ENCODE results near the gene HNRNPA3.

Gene HNRNPA3

GRCh38 chr2:177234267-177234666, 21.7 kb downstream of the HNRNPA3 start:
- H3K4me3 ChIP-seq (ENCODE audit: low read depth, low read length), result no peak overlapping the region
- TF ChIP-seq, protein P1, sequence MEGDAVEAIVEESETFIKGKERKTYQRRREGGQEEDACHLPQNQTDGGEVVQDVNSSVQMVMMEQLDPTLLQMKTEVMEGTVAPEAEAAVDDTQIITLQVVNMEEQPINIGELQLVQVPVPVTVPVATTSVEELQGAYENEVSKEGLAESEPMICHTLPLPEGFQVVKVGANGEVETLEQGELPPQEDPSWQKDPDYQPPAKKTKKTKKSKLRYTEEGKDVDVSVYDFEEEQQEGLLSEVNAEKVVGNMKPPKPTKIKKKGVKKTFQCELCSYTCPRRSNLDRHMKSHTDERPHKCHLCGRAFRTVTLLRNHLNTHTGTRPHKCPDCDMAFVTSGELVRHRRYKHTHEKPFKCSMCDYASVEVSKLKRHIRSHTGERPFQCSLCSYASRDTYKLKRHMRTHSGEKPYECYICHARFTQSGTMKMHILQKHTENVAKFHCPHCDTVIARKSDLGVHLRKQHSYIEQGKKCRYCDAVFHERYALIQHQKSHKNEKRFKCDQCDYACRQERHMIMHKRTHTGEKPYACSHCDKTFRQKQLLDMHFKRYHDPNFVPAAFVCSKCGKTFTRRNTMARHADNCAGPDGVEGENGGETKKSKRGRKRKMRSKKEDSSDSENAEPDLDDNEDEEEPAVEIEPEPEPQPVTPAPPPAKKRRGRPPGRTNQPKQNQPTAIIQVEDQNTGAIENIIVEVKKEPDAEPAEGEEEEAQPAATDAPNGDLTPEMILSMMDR (IDR thresholded peaks at IDR 0.05; ENCODE audit: low read depth, low read length), result no peak
- DNase-seq (ENCODE audit: low read depth, low spot score), result no peak
- in situ Hi-C loops (cut with HindIII; ENCODE audit: low sequenced_read_pairs), result no loop called here

GRCh38 chr2:177235855-177236437, 23.4 kb downstream of the HNRNPA3 start:
- in situ Hi-C loops (cut with HindIII; ENCODE audit: low sequenced_read_pairs), result no loop called here
- TF ChIP-seq, protein P1 (IDR thresholded peaks at IDR 0.05; ENCODE audit: low read depth, low read length), result no peak
- H3K4me3 ChIP-seq (ENCODE audit: low read depth, low read length), result no peak overlapping the region
- DNase-seq (ENCODE audit: low read depth, low spot score), result no peak

DNA sequence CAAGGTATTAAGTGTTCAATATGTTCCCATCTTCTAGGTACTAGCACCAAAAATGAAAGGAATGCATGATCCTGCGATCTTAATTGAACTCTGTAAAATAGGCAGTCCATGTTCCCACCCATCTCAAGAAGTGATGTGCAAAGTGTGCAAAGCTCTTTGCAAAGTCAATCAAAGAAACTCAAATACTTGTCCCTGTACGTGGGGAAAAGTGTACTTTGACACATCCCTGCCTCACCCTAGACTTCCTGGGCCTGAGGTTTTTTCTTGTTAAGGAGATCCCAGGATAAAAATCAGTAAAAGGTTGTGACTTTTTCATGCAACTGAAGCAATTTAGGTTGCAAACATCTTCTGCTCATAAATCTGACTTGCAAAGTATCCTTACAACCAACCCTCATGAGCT, 25.3 kb downstream of the HNRNPA3 start:
- TF ChIP-seq, protein P1 (IDR thresholded peaks at IDR 0.05; ENCODE audit: low read depth, low read length), result no peak
- in situ Hi-C loops (cut with HindIII; ENCODE audit: low sequenced_read_pairs), result no loop called here
- H3K4me3 ChIP-seq (ENCODE audit: low read depth, low read length), result no peak overlapping the region
- no peak for DNase-seq (ENCODE audit: low read depth, low spot score)

- in situ Hi-C loops (cut with HindIII; ENCODE audit: low sequenced_read_pairs), result no loop called here
- no peak for DNase-seq (ENCODE audit: low read depth, low spot score)
- TF ChIP-seq, protein P1 (IDR thresholded peaks at IDR 0.05; ENCODE audit: low read depth, low read length), result no peak
- no peak overlapping the region for H3K4me3 ChIP-seq (ENCODE audit: low read depth, low read length)
Measured at GRCh38 chr2:177239053-177239452, 26.5 kb downstream of the HNRNPA3 start.

DNA sequence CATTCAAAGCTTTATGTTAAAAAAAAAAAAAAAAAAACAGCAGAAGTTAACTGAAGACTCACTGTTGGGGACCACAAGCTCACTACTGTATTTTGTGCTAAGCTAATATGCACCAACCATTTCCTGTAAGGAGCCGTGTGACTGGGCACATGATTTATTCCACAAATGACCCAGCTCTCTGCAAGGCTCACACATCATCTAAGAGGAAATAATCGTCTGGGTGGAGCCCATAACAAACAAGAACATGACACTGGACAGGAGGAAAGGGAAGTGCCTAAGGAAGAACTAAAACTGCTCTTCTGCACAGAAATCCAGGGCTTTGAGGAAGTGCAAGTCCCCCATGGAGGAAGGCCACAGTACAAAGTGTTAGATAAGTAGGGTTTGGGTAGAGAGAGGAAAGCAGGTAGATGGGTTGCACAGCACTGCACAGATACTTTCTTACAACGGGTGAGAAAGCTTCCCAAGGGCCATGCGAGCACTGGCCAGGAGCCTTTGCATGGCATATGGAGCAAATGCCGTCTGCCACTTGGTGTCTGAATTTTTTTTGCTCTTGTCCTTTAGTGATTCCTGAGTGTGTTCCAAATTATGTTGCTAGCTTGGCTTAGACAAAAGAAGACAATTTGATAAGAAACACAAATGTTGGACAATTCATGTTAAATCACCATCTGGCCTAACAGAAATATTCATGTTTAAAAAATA, 27.5 kb downstream of the HNRNPA3 start:
- in situ Hi-C loops (cut with HindIII; ENCODE audit: low sequenced_read_pairs), result no loop called here
- peak; percentile 58 for DNase-seq (ENCODE audit: low read depth, low spot score)
- H3K4me3 ChIP-seq (ENCODE audit: low read depth, low read length), result no peak overlapping the region
- TF ChIP-seq, protein P1 (IDR thresholded peaks at IDR 0.05; ENCODE audit: low read depth, low read length), result no peak

GRCh38 chr2:177241711-177242120, 29.1 kb downstream of the HNRNPA3 start:
- no peak for DNase-seq (ENCODE audit: low read depth, low spot score)

More at GRCh38 chr2:177241711-177242120, 29.1 kb downstream of the HNRNPA3 start:
- TF ChIP-seq, protein P1 (IDR thresholded peaks at IDR 0.05; ENCODE audit: low read depth, low read length), result no peak
- in situ Hi-C loops (cut with HindIII; ENCODE audit: low sequenced_read_pairs), result no loop called here
- H3K4me3 ChIP-seq (ENCODE audit: low read depth, low read length), result no peak overlapping the region
